HepG2 (cell line): ENCODE measurements around the gene FOXR1. TPM values are rescaled to one million over a fixed set of nuclear protein-coding genes. Genes with fewer than 3 reads are reported as not detected.
A peak's percentile ranks its signal among the peaks of the same experiment; 100 is the strongest.

ENCODE experiments used
- CC2D1A ChIP-seq: sonication (generic); formaldehyde crosslinking; IDR thresholded peaks from 2 replicates; pipeline ENCODE4 v1.8.1; 2023; ENCODE audit warnings: mild to moderate bottlenecking, missing genetic modification reagents
- CENPT ChIP-seq: sonication (generic); formaldehyde crosslinking; IDR thresholded peaks from 2 replicates; pipeline ENCODE4 v1.8.0; 2022; ENCODE audit warnings: low read depth, mild to moderate bottlenecking, moderate library complexity, missing genetic modification reagents
- CENPX ChIP-seq: sonication (generic); formaldehyde crosslinking; IDR thresholded peaks from 2 replicates; pipeline ENCODE4 v1.9.0; 2021; ENCODE audit warnings: mild to moderate bottlenecking, missing genetic modification reagents, moderate library complexity
- DPF2 ChIP-seq: sonication (generic); formaldehyde crosslinking; IDR thresholded peaks from 2 replicates; pipeline ENCODE4 v1.4.0; 2020; ENCODE audit warnings: mild to moderate bottlenecking, low read depth, missing genetic modification reagents, borderline replicate concordance
- FOSL2 ChIP-seq: sonication (generic); formaldehyde crosslinking; IDR thresholded peaks from 2 replicates; pipeline ENCODE4 v1.4.0; 2020; ENCODE audit warnings: missing genetic modification reagents
- IKZF1 ChIP-seq: fragments of 450-650 bp; IDR thresholded peaks from 2 replicates; pipeline ENCODE4 v1.7.1; 2016
- JDP2 ChIP-seq: sonication (generic); formaldehyde crosslinking; IDR thresholded peaks from 2 replicates; pipeline ENCODE4 v1.8.1; 2022; ENCODE audit warnings: missing genetic modification reagents, borderline replicate concordance
- KDM1A ChIP-seq: IDR thresholded peaks from 2 replicates; pipeline ENCODE4 v1.6.1; 2016; ENCODE audit warnings: missing compliant biosample characterization
- KLF6 ChIP-seq: IDR thresholded peaks from 2 replicates; pipeline ENCODE4 v1.8.0; 2016; ENCODE audit warnings: missing biosample characterization, missing genetic modification reagents
- KMT2B ChIP-seq: IDR thresholded peaks from 2 replicates; pipeline ENCODE4 v1.6.1; 2016; ENCODE audit warnings: missing genetic modification reagents, missing compliant biosample characterization
- MAFF ChIP-seq: IDR thresholded peaks from 2 replicates; pipeline ENCODE4 v1.6.1; 2011; ENCODE audit warnings: low read depth, low read length, improper control_type of control experiment
- MIER2 ChIP-seq: IDR thresholded peaks from 2 replicates; pipeline ENCODE4 v1.6.1; 2016; ENCODE audit warnings: missing biosample characterization, missing genetic modification reagents
- NR2F6 ChIP-seq, 2 experiments: IDR thresholded peaks; 2 replicates each; pipeline ENCODE4 v1.6.1; 2016; ENCODE audit warnings: antibody characterized with exemption in 1 of 2, mild to moderate bottlenecking in 1 of 2
- PHB2 ChIP-seq: fragments of 450-650 bp; IDR thresholded peaks from 2 replicates; pipeline ENCODE4 v1.6.1; 2018; ENCODE audit not compliant: partially characterized antibody
- RAD21 ChIP-seq: fragments of 450-650 bp; formaldehyde crosslinking; IDR thresholded peaks from 2 replicates; pipeline ENCODE4 v1.5.0; 2020; ENCODE audit warnings: mild to moderate bottlenecking
- RARA ChIP-seq: IDR thresholded peaks from 2 replicates; pipeline ENCODE4 v1.6.1; 2016; ENCODE audit warnings: missing genetic modification reagents, missing compliant biosample characterization
- REPIN1 ChIP-seq: sonication (generic); formaldehyde crosslinking; IDR thresholded peaks from 2 replicates; pipeline ENCODE4 v1.8.0; 2022; ENCODE audit warnings: missing genetic modification reagents, low read depth, mild to moderate bottlenecking, borderline replicate concordance
- SALL2 ChIP-seq: sonication (generic); formaldehyde crosslinking; IDR thresholded peaks from 2 replicates; pipeline ENCODE4 v1.8.1; 2023; ENCODE audit warnings: mild to moderate bottlenecking, missing genetic modification reagents, inconsistent platforms
- SMAD3 ChIP-seq: sonication (generic); formaldehyde crosslinking; IDR thresholded peaks from 2 replicates; pipeline ENCODE4 v1.4.0; 2020; ENCODE audit warnings: missing genetic modification reagents
- WIZ ChIP-seq: sonication (generic); formaldehyde crosslinking; IDR thresholded peaks from 2 replicates; pipeline ENCODE4 v1.5.1; 2020; ENCODE audit warnings: mild to moderate bottlenecking, missing genetic modification reagents
- ZEB1 ChIP-seq: IDR thresholded peaks from 2 replicates; pipeline ENCODE4 v1.6.1; 2012; ENCODE audit warnings: mild to moderate bottlenecking, low read depth, inconsistent platforms; ENCODE audit not compliant: insufficient replicate concordance
- ZNF12 ChIP-seq: sonication (generic); formaldehyde crosslinking; IDR thresholded peaks from 2 replicates; pipeline ENCODE4 v1.5.0; 2020; ENCODE audit warnings: missing genetic modification reagents
- ZNF274 ChIP-seq: sonication (generic); formaldehyde crosslinking; IDR thresholded peaks from 2 replicates; pipeline ENCODE4 v1.5.1; 2020; ENCODE audit warnings: mild to moderate bottlenecking, missing genetic modification reagents
- ZNF333 ChIP-seq: sonication (generic); formaldehyde crosslinking; IDR thresholded peaks from 2 replicates; pipeline ENCODE4 v1.4.0; 2020; ENCODE audit warnings: mild to moderate bottlenecking, missing genetic modification reagents, borderline replicate concordance
- ZNF33A ChIP-seq: sonication (generic); formaldehyde crosslinking; IDR thresholded peaks from 2 replicates; pipeline ENCODE4 v1.5.1; 2020; ENCODE audit warnings: missing genetic modification reagents, mild to moderate bottlenecking, moderate library complexity, borderline replicate concordance
- ZNF446 ChIP-seq: sonication (generic); formaldehyde crosslinking; IDR thresholded peaks from 2 replicates; pipeline ENCODE4 v1.5.0; 2020; ENCODE audit warnings: mild to moderate bottlenecking, missing genetic modification reagents
- ZNF605 ChIP-seq: sonication (generic); formaldehyde crosslinking; IDR thresholded peaks from 2 replicates; pipeline ENCODE4 v1.8.0; 2022; ENCODE audit warnings: mild to moderate bottlenecking, missing genetic modification reagents
- ZNF713 ChIP-seq: sonication (generic); formaldehyde crosslinking; IDR thresholded peaks from 2 replicates; pipeline ENCODE4 v1.4.0; 2020; ENCODE audit warnings: mild to moderate bottlenecking, missing genetic modification reagents
- ZNF775 ChIP-seq: sonication (generic); formaldehyde crosslinking; IDR thresholded peaks from 2 replicates; pipeline ENCODE4 v1.4.0; 2020; ENCODE audit warnings: missing genetic modification reagents, mild to moderate bottlenecking, moderate library complexity, borderline replicate concordance
- ZNF781 ChIP-seq: sonication (generic); formaldehyde crosslinking; IDR thresholded peaks from 2 replicates; pipeline ENCODE4 v1.5.1; 2020; ENCODE audit warnings: borderline replicate concordance, mild to moderate bottlenecking, missing genetic modification reagents; ENCODE audit errors: not compliant biosample characterization
- polyA plus RNA-seq, 8 experiments: library from polyadenylated mRNA; depleted of rRNA in 3 of 8; stranded (reverse) in 7 of 8; unstranded in 1 of 8; fragments of >200 nt; fragmentation: Illumina TruSeq in 4 of 8; extraction: Trizol in 4 of 8; gene quantifications; 2 replicates each; pipeline versions ENCODE4 v1.2.1 to v1.2.3, GENCODE V29; 2011 to 2016; ENCODE audit warnings: low read depth in 4 of 8, missing spikeins in 1 of 8, mixed read lengths in 1 of 8; ENCODE audit not compliant: insufficient read depth in 1 of 8
- total RNA-seq, 5 experiments: library from RNA; depleted of rRNA; stranded (reverse); fragments of >200 nt; fragmentation: Illumina TruSeq; extraction: Trizol; gene quantifications; 2 replicates each; pipeline ENCODE4 v1.2.3, GENCODE V29; 2016; ENCODE audit warnings: low read depth in 1 of 5
- TF ChIP-seq, protein P1 (sequence below): sonication (generic); formaldehyde crosslinking; IDR thresholded peaks from 2 replicates; pipeline ENCODE4 v1.4.0; 2020; ENCODE audit warnings: missing genetic modification reagents
- TF ChIP-seq, protein P2 (sequence below): sonication (generic); formaldehyde crosslinking; IDR thresholded peaks from 2 replicates; pipeline ENCODE4 v1.8.0; 2022; ENCODE audit warnings: mild to moderate bottlenecking, missing genetic modification reagents, borderline replicate concordance

Gene FOXR1
- total and polyA plus RNA-seq, 2 of the 13 experiments (the other 11 are each of a cell fraction or from before 2014, with no cell fraction given) = not detected

DNA sequence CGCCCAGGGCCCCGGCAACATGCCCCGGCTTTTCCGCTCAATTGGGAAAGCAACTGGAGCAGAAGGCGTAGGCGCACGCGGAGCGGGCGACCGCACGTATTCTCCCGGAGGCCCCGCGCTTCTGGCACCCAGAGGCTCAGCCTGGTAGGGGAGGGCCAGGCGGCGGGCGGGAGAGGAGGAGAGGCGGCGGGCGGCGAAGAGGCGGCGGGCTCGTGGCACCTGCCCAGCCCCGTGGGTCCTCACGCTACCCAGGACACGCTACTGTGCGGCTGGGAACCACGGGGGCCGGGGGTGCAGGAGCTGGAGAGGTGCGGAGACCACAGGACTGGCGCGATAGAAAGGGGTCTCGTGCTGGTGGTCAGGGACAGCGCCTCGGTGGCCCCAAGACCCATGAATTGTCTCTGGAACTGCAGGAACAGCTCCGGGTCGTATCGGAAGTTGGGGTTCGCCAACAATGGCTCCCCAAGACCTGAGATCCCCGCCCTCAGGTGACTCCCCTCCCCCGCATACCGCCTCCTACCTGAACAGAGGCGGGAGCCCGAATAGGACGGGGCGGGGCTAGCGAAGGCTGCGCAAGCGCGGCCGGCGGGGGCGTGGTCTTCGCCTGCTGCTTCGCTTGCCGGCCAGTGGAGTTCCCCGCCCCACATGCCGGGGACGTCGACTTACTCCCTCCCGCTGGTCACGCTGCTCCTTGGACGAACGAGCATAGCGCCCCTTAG, 58.9 kb downstream of the FOXR1 start, which contains the start of gene SLC37A4 (continued):
- no peak for TF ChIP-seq ZNF33A
- TF ChIP-seq ZNF605 (CRISPR knock-in tag) = peak; percentile 42; the same call in 1 of the 2 replicates
- TF ChIP-seq ZNF446 (CRISPR knock-in tag) = no peak
- TF ChIP-seq NR2F6 (IDR thresholded peaks at IDR 0.05) = no peak
- peak; percentile 63 for TF ChIP-seq NR2F6 (CRISPR knock-in tag; IDR thresholded peaks at IDR 0.05)
- no peak for TF ChIP-seq IKZF1
- TF ChIP-seq DPF2 (CRISPR knock-in tag) = no peak
- peak; percentile 85 for TF ChIP-seq SMAD3
- no peak for TF ChIP-seq JDP2 (CRISPR knock-in tag)
- peak; percentile 73 for TF ChIP-seq FOSL2
- TF ChIP-seq, protein P1, sequence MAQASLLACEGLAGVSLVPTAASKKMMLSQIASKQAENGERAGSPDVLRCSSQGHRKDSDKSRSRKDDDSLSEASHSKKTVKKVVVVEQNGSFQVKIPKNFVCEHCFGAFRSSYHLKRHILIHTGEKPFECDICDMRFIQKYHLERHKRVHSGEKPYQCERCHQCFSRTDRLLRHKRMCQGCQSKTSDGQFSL (CRISPR knock-in tag) = peak; percentile 69; the same call in 1 of the 2 replicates
- no peak for TF ChIP-seq KLF6 (CRISPR knock-in tag)
- peak; percentile 81 for TF ChIP-seq ZNF274
- no peak for TF ChIP-seq ZNF333 (CRISPR knock-in tag)
- no peak for TF ChIP-seq CC2D1A (CRISPR knock-in tag)
- TF ChIP-seq ZNF775 (CRISPR knock-in tag) = no peak
- peak; percentile 46; the same call in 1 of the 2 replicates for TF ChIP-seq MIER2 (CRISPR knock-in tag)
- no peak for TF ChIP-seq CENPX
- TF ChIP-seq ZNF713 (CRISPR knock-in tag) = 0 out of 2 replicates have a peak, but pooled peaks have one; percentile 41
- peak; percentile 95 for TF ChIP-seq ZEB1
- TF ChIP-seq, protein P2, sequence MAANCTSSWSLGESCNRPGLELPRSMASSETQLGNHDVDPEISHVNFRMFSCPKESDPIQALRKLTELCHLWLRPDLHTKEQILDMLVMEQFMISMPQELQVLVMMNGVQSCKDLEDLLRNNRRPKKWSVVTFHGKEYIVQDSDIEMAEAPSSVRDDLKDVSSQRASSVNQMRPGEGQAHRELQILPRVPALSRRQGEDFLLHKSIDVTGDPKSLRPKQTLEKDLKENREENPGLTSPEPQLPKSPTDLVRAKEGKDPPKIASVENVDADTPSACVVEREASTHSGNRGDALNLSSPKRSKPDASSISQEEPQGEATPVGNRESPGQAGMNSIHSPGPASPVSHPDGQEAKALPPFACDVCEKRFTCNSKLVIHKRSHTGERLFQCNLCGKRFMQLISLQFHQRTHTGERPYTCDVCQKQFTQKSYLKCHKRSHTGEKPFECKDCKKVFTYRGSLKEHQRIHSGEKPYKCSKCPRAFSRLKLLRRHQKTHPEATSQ (CRISPR knock-in tag) = 0 out of 2 replicates have a peak, but pooled peaks have one; percentile 46
- no peak for TF ChIP-seq ZNF781 (CRISPR knock-in tag)
- peak; percentile 53 for TF ChIP-seq RARA (CRISPR knock-in tag)
- no peak for TF ChIP-seq MAFF
- no peak for TF ChIP-seq KDM1A (CRISPR knock-in tag)
- TF ChIP-seq RAD21 = peak; percentile 82
- peak; percentile 92 for TF ChIP-seq REPIN1 (CRISPR knock-in tag)
- TF ChIP-seq WIZ = 0 out of 2 replicates have a peak, but pooled peaks have one; percentile 24
- TF ChIP-seq SALL2 (CRISPR knock-in tag) = peak; percentile 80; the same call in 1 of the 2 replicates
- peak; percentile 82; the same call in 1 of the 2 replicates for TF ChIP-seq KMT2B (CRISPR knock-in tag)
- TF ChIP-seq PHB2 = no peak
- TF ChIP-seq ZNF12 = 0 out of 2 replicates have a peak, but pooled peaks have one; percentile 63
- 0 out of 2 replicates have a peak, but pooled peaks have one; percentile 67 for TF ChIP-seq CENPT (CRISPR knock-in tag)
